Renal cortex interstitium (tissue), 11 donors: Measurements from ENCODE around the gene VARS2. TPM values are rescaled to one million over a fixed set of nuclear protein-coding genes. Genes with fewer than 3 reads are reported as not detected.
"Not testable (repeated sequence)": the region's sequence is repeated elsewhere in the genome, so short reads cannot be mapped to it uniquely, and the experiment has no call there.

ENCODE experiments used
- DNase-seq, 11 donors: peaks; one replicate each; pipeline ENCODE4 v3.0.0-alpha.2; 2013; ENCODE audit warnings: low read depth in 9 of 11, low spot score in 4 of 11; ENCODE audit errors: extremely low read depth in 1 of 11
- polyA plus RNA-seq, 3 donors: library from polyadenylated mRNA; unstranded; fragments of 120-200 nt; gene quantifications; one replicate each; pipeline ENCODE4 v1.2.1, GENCODE V29; 2013; ENCODE audit not compliant: insufficient read length in 3 of 3

The VARS2 gene
- polyA plus RNA-seq, 3 donors = 41.6 to 50.7 (median 48.3) TPM

DNA sequence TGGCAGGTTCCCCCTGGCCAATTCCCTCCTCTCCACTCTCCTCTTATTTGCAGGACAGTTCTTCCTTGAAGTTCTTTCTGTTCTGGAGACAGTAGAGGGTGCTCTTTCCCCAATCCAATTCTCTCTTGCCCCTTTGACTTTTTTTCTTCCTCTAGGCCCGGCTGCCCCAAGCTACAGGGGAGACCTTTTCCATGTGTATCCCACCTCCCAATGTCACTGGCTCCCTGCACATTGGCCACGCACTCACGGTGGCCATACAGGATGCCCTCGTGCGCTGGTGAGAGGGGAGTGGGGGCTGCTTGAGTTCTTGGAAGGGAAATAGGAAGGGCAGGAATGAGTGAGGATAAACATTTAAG is 1.5 kb downstream of the VARS2 start:
- DNase-seq = peak in 9 of 11 donors; percentile 45 to 74 (median 59)

DNA sequence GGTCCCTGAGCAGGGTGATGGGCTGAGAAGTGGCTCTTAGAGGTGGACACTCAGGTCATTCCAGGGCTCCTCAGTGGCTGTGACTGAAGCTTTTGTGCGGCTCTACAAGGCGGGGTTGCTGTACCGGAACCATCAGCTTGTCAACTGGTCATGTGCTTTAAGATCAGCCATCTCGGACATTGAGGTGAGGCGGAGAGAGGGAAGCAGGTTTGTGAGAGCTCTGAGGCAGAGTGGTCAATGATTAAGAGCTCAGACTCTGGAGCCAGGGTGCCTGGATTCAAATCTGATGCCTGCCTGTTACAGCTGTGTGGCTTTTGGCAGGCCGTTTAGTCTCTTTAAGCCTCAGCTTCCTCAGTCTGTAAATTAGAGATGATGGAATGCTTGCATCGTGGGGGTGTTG is 3.0 kb downstream of the VARS2 start:
- DNase-seq = no peak

DNA sequence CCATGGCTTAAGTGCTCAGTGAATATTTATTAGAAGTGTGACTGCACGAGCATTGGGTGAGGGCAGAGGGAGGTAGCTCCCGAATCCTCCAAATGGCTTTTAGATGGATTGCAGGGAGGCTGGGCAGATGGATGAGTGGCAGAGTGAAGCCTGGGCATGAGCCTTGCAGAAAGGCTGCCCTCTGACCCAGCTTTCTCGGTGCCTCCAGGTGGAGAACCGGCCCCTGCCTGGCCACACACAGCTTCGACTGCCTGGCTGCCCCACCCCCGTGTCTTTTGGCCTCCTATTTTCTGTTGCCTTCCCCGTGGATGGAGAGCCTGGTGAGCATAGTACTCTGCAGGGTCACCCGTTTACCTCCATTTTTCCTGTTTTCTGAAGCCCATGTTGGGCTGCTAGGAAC is 3.4 kb downstream of the VARS2 start:
- DNase-seq = no peak

DNA sequence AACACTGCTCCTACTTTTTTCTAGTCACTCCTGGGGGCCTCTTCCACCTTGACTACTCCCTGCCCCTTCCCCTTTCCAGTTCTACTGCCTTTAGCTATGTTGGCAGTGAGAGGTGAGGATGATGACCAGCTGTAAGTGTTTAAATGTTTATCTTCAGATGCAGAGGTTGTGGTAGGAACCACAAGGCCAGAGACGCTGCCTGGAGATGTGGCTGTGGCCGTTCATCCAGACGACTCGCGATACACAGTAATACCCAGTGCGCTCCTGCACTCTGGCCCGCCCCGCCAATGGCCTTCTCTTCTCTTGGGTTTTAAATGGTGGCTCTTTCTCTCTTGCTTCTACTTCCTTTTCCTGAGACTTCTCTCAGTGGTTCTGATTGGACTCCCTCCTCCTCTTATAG is 4.6 kb downstream of the VARS2 start:
- DNase-seq = no peak

DNA sequence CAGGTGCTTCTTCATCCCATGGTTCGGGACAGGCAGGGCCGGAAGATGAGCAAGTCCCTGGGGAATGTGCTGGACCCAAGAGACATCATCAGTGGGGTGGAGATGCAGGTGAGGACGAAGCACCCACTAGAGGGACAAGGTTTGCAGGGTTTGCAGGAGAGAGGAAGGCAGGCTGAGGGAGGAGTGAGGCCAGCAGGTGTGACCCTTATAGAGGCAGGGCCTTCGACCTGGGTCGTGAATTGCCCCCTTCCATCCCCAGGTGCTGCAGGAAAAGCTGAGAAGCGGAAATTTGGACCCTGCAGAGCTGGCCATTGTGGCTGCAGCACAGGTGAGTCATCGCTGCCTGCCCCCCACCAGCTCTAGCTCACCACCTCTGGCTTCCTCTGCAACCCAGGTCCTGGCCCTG is 8.4 kb downstream of the VARS2 start:
- no peak for DNase-seq

DNA sequence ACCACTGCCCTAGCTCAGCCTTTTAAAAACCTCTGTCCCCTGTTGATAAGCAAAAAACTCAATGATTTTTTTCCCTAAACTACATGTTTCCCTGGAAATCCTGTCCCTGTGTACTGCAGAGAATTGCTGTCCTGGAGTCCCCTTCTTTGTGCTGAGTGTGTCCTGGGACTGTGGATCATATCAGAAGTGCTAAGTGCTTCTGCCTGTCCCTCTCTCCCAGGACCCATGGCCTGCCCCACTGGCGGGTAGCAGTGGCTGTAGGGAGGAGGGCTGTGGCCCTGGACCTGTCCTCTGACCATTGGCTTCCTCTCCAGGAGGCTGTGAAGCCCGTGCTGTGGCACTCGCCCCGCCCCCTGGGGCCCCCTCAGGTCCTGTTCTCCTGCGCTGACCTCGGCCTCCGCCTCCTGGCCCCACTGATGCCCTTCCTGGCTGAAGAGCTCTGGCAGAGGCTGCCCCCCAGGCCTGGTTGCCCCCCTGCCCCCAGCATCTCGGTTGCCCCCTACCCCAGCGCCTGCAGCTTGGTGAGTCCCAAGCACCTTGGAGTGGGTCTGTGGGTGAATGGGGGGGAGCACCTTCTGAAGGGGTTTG is 10.1 kb downstream of the VARS2 start:
- DNase-seq = not testable (repeated sequence)

DNA sequence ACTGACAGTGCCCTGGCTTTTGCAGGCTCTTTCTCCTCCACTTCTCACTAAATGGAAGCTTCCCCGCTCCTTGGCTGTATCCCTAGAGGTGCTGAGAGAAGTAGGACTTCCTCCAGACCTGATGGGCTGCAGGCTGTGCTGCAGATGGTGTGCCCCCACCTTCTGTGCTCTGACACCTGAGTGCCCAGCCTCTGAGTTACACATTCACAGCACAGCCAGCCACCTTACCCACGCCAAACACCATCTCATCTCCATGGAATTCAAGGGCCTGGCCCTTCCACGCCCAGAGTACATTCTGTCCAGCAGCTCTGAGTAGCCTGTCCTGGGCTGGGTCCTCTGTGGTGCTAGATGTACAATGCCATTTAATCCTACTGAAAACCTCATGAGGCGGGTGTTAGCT is 12.6 kb downstream of the VARS2 start:
- no peak for DNase-seq

DNA sequence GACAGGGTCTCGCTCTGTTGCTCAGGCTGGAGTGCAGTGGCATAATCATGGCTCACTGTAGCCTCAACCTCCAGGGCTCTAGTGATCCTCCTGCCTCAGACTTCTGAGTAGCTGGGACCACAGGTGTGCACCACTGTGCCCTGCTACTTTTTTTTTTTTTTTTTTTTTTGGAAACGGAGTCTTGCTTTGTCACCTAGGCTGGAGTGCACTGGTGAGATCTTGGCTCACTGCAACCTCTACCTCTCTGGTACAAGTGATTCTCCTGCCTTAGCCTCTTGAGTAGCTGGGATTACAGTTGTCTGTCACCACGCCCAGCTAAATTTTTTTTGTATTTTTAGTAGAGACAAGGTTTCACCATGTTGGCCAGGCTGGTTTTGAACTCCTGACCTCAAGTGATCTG is 13.0 kb downstream of the VARS2 start:
- DNase-seq = not testable (repeated sequence)

DNA sequence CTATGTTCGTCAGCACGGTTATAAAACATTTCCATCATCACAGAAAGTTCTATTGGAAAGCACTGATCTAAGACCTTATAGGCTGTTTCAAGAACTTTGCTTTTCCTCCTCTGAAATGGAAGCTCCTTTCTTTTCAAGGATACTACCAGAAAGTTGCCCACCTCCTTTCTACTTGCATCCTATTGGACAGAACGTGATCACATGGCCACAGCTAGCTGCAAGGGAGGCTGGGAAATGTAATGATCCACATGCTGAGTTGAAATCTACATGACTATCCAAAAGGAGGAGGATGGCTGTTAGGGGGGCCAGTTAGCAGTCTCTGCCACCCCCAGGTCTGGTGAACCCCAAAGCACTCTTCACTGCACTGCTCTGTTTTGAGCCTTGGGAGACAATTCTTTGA is 14.6 kb downstream of the VARS2 start:
- DNase-seq = no peak

DNA sequence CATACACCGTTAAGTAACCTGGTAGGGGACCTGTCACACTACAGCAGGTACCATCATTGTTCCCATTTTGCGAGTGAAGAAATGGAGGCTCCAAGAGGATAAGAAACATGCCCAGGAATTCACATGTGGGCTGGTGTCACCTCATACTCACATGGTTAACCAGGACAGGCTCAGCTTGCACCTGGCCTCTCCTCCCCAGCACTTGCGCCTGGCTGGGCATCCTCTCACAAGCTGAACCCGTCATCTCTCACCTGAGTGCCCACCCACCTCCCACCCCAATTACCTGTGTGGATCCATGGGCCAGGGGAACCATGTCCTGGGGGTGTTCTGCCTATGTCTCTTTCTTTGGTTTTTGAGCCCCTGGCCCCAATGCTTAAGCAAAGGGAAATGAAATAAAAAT is 16.5 kb downstream of the VARS2 start:
- no peak for DNase-seq

DNA sequence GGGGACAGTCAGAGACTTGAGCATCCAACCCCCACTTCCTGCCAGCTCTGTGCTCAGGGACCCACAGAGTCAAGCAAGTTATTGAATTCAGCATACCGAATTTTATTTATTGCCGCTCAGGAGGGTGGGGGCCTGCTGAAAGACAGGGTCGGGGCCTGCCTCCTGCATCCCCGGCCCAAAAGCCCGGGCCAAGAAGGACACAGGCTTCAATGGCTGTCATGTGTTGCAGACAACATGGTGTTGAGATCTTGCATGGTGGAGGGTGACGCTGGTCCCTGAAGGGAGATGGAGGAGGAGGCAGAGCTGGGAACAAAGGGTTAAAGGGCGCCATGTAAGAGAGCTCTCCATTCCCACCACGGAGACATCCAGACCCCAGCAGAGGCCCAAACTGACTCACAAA is 17.2 kb downstream of the VARS2 start:
- DNase-seq = no peak

DNA sequence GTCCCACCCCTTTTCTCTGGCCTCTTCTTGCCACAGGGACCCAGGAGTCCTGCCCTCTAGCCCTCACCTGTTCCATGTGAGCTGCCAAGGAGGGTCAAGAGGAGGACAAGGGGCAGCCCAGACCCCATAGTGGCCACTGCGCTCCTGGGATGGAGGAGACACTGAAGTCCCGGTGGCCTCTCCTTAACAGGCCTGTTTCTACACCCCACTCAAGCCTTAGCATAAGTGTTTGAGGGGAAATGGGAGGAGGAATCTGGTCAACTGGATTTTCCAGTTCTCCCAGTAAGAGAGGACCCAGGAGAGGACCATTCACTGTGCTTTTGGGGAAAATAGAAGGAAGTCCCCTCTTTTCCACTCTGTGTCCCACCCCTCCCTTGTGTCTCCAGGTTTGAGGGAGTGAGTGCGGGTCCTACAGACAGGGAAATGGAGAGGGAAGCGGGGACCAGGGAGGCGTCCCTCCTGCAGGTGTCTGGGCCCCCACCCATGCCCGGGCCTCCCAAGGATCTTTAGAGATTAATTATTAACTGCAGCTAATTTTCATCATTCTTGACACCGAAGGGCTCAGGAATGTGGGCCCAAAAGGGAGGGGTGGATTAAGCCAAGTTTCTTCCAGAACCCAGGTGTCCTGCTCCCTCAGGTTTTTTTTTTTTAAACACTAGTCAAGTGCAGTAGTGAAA is 18.1 kb downstream of the VARS2 start, which contains the start of gene SFTA2:
Gene SFTA2 (minus strand): TSS at position 202 of the 677 bp plus-strand sequence. CDS start 74 bp downstream, at position 128.
- DNase-seq = no peak

DNA sequence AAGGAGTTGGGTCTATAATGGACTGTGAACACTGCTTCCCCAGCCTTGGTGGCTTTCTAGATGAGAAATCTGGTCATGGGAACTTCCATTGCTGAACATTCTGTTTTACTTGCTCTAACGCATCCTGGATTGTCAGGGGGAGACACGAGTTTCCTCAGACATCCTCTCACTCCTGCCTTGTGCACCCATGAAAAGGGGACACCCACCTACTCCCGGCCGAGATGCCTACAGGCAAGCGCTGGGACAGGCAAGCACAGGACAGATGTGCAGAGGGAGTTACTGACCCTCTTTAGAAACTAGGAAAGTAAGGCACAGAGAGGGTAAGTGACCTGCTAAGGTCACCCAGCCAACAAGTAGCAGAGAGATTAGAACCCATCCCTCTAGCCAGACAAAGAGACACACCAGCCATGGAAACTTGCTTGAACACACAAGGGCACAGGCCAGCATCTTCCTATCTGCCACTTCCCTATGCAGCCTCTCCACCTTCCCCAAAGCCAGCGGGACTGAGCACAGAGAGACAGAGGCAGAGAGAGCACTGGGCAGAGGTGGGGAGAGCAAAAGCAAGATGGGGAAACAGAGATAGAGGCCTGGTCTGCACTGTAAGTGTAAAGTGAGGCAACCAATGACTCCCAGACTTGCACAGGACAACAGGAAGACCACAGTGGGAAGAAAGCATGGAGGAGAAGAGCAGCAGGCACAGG is 18.8 kb downstream of the VARS2 start:
- no peak for DNase-seq

DNA sequence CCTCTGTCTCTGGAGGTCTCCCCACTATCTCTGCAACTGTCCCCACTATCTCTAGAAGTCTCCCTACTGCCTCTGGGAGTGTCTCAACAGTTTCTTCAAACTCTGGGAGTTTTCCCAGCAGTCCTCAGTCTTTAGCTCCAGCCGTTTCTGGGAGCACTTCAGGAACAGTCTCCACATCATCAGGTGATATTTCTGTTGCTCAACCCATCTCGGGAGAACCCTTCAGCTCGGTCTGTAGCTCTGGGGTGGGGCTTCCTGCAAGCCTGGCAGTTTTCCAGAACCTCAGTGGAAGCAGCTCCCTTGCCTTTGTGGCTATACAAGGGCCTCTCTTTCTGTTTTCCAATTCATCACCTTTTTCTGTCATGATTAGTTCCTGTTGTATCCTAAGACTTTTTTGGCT is 21.0 kb downstream of the VARS2 start:
- no peak for DNase-seq

DNA sequence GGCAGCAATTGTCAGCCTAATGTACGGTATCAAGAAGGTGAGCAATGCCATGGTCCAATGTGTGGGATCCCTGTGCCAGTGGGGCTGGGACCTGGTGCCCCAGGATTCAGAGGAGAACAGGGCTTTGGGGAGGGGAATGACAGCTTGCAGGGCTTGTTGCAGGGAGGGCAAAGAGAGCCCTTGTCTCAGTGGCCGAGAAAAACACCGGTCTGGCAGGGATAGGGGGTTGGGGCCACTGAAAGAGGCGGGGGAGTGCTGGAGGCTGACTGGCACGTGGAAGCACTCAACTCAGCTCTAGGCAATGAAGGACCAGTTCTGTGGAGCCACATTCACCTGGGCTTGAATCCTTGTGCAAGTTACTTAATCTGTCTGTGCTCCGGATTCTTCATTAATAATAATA is 23.2 kb downstream of the VARS2 start:
- no peak for DNase-seq

DNA sequence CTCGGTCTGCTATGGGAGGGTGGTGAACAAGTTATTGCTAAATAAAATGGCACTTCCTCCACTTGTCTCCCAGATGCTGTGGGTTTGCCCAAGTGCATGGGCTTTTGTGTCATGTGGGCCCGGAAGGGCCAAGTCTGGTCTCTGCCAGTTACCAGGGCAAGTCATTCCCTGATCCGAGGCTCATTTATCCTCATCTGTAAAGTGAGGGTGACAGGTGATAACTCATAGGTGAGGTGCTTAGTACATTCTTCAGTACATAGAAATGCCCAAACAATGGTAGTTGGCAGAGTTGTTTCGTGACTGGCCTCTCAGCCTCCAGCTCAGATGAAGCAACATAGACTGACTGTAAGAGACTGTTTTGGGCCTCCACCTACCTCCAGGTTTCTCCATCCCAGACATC is 24.7 kb downstream of the VARS2 start:
- DNase-seq = no peak

DNA sequence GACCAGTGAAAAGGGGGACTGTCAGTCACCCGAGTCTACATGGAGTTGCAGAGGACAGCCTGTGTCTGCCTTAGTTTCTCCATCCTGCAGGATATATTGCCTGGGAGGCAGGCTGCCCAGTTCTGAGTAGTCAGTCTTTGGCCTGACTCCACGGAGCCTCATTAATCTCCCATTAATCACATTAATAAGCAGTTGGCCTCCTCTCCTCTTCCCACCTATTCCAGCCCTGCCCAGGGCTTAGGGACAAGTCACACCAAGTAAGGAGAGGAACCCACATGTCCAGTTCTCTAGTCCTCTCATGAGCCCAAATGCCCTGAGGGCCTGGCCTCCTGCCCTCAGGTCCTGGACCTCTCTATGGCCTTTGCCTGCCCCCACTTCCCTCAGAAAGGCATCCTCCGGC is 25.4 kb downstream of the VARS2 start:
- no peak for DNase-seq

DNA sequence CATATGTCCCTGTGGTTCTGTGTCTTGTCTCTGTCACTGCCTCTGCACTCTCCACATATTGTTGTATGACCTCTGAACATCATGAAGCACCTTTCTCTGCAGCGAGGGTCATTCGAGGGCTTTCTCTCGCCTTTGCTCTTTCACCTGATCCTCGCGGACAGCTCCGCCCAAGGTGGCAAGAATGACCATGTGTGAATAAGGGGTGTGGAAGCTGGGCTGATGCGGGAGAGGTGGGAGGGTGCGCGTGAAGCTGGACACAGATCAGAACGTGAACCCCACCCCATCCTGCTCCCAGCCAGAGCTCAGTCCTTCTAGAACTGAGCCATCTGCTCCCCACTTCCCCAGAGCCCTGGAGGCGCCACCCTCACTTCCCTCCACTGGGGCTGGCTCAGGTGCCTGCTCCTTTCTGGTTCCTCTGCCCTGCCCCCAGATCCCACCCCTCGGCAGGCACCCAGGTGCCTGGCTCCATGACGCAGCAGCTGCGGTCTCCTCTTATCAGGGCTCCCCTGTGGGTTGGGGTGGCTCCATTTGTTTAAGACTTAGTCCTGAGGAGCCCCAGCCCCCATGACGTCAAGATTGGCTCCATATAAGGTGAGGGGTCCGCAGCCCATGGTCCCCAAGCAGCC is 26.4 kb downstream of the VARS2 start, which contains the start of gene MUCL3:
Gene MUCL3 (plus strand): TSS at position 613 of the 626 bp plus-strand sequence. CDS start 27 bp downstream, outside the sequence.
- DNase-seq = no peak

DNA sequence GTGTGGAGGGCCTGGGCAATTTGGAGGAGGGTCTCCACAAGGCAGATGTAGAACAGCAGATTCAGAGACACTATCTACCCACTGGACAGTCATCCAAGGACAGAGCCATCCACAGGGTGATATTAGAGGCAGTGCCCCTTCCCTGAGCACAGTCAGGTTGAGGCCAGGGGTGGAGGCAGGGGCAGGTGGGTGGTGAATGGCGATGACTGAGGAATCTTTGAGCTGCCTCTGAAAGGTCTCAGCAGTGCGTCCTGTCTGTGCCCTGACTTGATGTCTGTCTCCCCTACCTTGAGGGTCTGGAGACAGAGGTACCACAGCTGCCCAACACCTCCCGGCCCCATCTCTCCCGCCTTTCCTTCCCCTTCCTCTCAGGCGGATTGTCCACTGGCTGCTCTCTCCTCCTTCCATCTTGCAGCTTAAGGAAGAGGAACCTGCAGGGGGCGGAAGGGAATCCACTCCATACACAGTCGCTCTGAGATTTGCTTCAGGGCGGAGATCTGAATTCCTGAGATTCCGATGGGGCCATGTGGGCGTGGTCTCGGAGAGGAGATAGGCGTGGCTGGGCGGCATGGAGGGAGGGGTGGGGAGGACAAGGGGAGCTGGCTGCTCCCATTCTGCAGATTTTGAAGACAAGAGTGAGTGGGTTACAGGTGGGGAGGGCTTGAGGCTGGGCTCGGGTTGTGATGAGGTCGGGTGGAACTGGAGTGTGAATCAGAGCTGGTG is 28.5 kb downstream of the VARS2 start:
- peak; percentile 53 to 84 (median 71) for DNase-seq
